K562 (cell line): Measurements from ENCODE around the gene SLC7A4. TPM values are rescaled to one million over a fixed set of nuclear protein-coding genes. Genes with fewer than 3 reads are reported as not detected.

Source experiments
- ATF1 ChIP-seq, 2 experiments: fragments of 450-650 bp in 1 of 2; IDR thresholded peaks; 2 replicates each; pipeline ENCODE4 v1.6.1; 2016; ENCODE audit warnings: missing compliant biosample characterization in 1 of 2, missing genetic modification characterization in 1 of 2
- BCL6 ChIP-seq: fragments of 250-450 bp; sonication (Bioruptor Pico); IDR thresholded peaks from 2 replicates; pipeline ENCODE4 v1.4.0; 2020
- DPF2 ChIP-seq: fragments of 450-650 bp; IDR thresholded peaks from 2 replicates; pipeline ENCODE4 v1.6.1; 2016
- EHMT2 ChIP-seq: fragments of 450-650 bp; IDR thresholded peaks from 2 replicates; pipeline ENCODE4 v1.6.1; 2018; ENCODE audit warnings: antibody characterized with exemption
- HNRNPLL ChIP-seq: fragments of 200-400 bp; formaldehyde crosslinking; IDR thresholded peaks from 2 replicates; pipeline ENCODE4 v1.6.1; 2017; ENCODE audit warnings: low read length, low read depth, mild to moderate bottlenecking; ENCODE audit not compliant: poor library complexity, severe bottlenecking
- MAX ChIP-seq: sonication (generic); formaldehyde crosslinking; IDR thresholded peaks from 2 replicates; pipeline ENCODE4 v1.9.0; 2022; ENCODE audit warnings: mild to moderate bottlenecking, missing genetic modification reagents
- RBFOX2 ChIP-seq: fragments of 200-400 bp; formaldehyde crosslinking; IDR thresholded peaks from 2 replicates; pipeline ENCODE4 v1.6.1; 2017; ENCODE audit warnings: low read depth, mild to moderate bottlenecking, low read length, moderate library complexity
- SP2 ChIP-seq: IDR thresholded peaks from 2 replicates; pipeline ENCODE4 v1.6.1; 2011; ENCODE audit warnings: mild to moderate bottlenecking, low read depth, low read length, moderate library complexity; ENCODE audit not compliant: poor library complexity, severe bottlenecking; ENCODE audit errors: extremely low read depth
- U2AF1 ChIP-seq: fragments of 200-400 bp; formaldehyde crosslinking; optimal IDR thresholded peaks from 2 replicates; pipeline ENCODE3; 2017; ENCODE audit warnings: mild to moderate bottlenecking, low read depth, low read length, moderate library complexity
- WHSC1 ChIP-seq: IDR thresholded peaks from one replicate; pipeline ENCODE4 v1.6.1; 2012; ENCODE audit warnings: low read length, control low read depth, inconsistent platforms
- ZNF165 ChIP-seq: fragments of 250-450 bp; sonication (Bioruptor Pico); IDR thresholded peaks from 2 replicates; pipeline ENCODE4 v1.4.0; 2020; ENCODE audit warnings: borderline replicate concordance
- ZNF354B ChIP-seq: fragments of 250-450 bp; sonication (Bioruptor Pico); IDR thresholded peaks from 2 replicates; pipeline ENCODE4 v1.4.0; 2020
- ZNF511 ChIP-seq: sonication (generic); formaldehyde crosslinking; IDR thresholded peaks from 2 replicates; pipeline ENCODE4 v1.8.0; 2022; ENCODE audit warnings: mild to moderate bottlenecking, missing genetic modification reagents
- polyA plus RNA-seq, 8 experiments: library from polyadenylated mRNA; depleted of rRNA in 4 of 8; stranded (reverse) in 5 of 8; unstranded in 3 of 8; fragments of >200 nt; fragmentation: Nextera tagmentation in 2 of 8; fragmentation: Illumina TruSeq in 1 of 8; extraction: Ambion mirVana in 2 of 8; extraction: Trizol in 1 of 8; gene quantifications; 2 replicates each; pipeline versions ENCODE4 v1.2.1 to v1.2.3, GENCODE V29; 2011 to 2014; ENCODE audit warnings: inconsistent platforms in 1 of 8, missing spikeins in 1 of 8
- total RNA-seq, 7 experiments: library from RNA; depleted of rRNA in 6 of 7; stranded (reverse); fragments of >200 nt in 6 of 7; fragmentation: Illumina TruSeq in 2 of 7; extraction: Trizol in 2 of 7; gene quantifications; 2 replicates each; pipeline versions ENCODE4 v1.2.1 to v1.2.3, GENCODE V29; 2011 to 2021; ENCODE audit warnings: low replicate concordance in 1 of 7
- TF ChIP-seq, protein P1 (sequence below): fragments of 250-450 bp; sonication (Bioruptor Pico); IDR thresholded peaks from 2 replicates; pipeline ENCODE4 v1.4.0; 2020
- TF ChIP-seq, protein P2 (sequence below), 2 experiments: fragments of 450-650 bp in 1 of 2; sonication (generic) in 1 of 2; formaldehyde crosslinking in 1 of 2; IDR thresholded peaks in 1 of 2; conservative IDR thresholded peaks in 1 of 2; 2 replicates each; pipeline versions ENCODE4 v1.6.1 to v1.8.1; 2016 to 2023; ENCODE audit warnings: mild to moderate bottlenecking in 2 of 2, moderate library complexity in 2 of 2, inconsistent platforms in 1 of 2, missing genetic modification reagents in 1 of 2
- TF ChIP-seq, protein P3 (sequence below): fragments of 450-650 bp; formaldehyde crosslinking; IDR thresholded peaks from 2 replicates; pipeline ENCODE4 v1.4.0; 2020; ENCODE audit warnings: mild to moderate bottlenecking, mixed read lengths
- TF ChIP-seq, protein P4 (sequence below): fragments of 450-650 bp; IDR thresholded peaks from 2 replicates; pipeline ENCODE4 v1.6.1; 2016; ENCODE audit warnings: antibody characterized with exemption

Gene SLC7A4
- total and polyA plus RNA-seq, 9 of the 15 experiments (the other 6 are each of a cell fraction or from before 2014, with no cell fraction given) = not detected

DNA sequence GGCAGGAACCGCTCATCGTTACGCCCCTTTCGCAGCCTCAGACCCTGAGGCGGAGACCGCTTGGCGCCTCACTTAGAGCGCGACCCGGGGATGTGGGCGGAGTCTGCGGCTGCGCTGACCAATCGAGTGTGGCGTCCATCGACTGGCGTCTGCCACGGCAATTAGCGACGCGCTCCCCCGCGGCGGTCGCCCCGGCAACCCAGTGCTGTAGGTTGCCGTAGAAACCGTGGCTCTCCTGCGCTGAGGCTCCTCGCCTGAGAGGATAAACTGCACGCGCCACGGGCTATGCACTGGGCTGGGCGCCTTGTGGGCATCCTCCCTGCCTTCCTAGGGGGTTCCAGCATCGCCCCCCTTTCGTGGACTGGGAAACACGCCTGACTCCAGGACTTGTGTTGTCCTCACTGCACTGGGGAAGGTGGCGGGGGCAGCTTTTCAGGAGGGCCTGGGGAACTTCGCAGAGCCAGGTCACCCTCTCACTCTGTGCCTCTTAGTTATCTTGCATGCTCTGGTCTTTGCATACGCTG lies 18.1 kb downstream of the SLC7A4 start (continued):
- TF ChIP-seq, protein P1, sequence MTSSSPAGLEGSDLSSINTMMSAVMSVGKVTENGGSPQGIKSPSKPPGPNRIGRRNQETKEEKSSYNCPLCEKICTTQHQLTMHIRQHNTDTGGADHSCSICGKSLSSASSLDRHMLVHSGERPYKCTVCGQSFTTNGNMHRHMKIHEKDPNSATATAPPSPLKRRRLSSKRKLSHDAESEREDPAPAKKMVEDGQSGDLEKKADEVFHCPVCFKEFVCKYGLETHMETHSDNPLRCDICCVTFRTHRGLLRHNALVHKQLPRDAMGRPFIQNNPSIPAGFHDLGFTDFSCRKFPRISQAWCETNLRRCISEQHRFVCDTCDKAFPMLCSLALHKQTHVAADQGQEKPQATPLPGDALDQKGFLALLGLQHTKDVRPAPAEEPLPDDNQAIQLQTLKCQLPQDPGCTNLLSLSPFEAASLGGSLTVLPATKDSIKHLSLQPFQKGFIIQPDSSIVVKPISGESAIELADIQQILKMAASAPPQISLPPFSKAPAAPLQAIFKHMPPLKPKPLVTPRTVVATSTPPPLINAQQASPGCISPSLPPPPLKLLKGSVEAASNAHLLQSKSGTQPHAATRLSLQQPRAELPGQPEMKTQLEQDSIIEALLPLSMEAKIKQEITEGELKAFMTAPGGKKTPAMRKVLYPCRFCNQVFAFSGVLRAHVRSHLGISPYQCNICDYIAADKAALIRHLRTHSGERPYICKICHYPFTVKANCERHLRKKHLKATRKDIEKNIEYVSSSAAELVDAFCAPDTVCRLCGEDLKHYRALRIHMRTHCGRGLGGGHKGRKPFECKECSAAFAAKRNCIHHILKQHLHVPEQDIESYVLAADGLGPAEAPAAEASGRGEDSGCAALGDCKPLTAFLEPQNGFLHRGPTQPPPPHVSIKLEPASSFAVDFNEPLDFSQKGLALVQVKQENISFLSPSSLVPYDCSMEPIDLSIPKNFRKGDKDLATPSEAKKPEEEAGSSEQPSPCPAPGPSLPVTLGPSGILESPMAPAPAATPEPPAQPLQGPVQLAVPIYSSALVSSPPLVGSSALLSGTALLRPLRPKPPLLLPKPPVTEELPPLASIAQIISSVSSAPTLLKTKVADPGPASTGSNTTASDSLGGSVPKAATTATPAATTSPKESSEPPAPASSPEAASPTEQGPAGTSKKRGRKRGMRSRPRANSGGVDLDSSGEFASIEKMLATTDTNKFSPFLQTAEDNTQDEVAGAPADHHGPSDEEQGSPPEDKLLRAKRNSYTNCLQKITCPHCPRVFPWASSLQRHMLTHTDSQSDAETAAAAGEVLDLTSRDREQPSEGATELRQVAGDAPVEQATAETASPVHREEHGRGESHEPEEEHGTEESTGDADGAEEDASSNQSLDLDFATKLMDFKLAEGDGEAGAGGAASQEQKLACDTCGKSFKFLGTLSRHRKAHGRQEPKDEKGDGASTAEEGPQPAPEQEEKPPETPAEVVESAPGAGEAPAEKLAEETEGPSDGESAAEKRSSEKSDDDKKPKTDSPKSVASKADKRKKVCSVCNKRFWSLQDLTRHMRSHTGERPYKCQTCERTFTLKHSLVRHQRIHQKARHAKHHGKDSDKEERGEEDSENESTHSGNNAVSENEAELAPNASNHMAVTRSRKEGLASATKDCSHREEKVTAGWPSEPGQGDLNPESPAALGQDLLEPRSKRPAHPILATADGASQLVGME = peak; percentile 100
- TF ChIP-seq, protein P2, sequence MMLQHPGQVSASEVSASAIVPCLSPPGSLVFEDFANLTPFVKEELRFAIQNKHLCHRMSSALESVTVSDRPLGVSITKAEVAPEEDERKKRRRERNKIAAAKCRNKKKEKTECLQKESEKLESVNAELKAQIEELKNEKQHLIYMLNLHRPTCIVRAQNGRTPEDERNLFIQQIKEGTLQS (IDR thresholded peaks at IDR 0.05) = no peak
- TF ChIP-seq, protein P2 (CRISPR knock-in tag; conservative IDR thresholded peaks at IDR 0.05) = peak; percentile 91
- 0 out of 2 replicates have a peak, but pooled peaks have one; percentile 38 for TF ChIP-seq ZNF354B
- TF ChIP-seq MAX (CRISPR knock-in tag) = no peak
- TF ChIP-seq DPF2 = no peak
- no peak for TF ChIP-seq BCL6 (CRISPR knock-in tag)
- peak; percentile 90 for TF ChIP-seq WHSC1
- TF ChIP-seq ZNF511 (CRISPR knock-in tag) = no peak
- TF ChIP-seq ZNF165 (CRISPR knock-in tag) = peak; percentile 87; the same call in 1 of the 2 replicates
- TF ChIP-seq EHMT2 = no peak
- TF ChIP-seq, protein P3, sequence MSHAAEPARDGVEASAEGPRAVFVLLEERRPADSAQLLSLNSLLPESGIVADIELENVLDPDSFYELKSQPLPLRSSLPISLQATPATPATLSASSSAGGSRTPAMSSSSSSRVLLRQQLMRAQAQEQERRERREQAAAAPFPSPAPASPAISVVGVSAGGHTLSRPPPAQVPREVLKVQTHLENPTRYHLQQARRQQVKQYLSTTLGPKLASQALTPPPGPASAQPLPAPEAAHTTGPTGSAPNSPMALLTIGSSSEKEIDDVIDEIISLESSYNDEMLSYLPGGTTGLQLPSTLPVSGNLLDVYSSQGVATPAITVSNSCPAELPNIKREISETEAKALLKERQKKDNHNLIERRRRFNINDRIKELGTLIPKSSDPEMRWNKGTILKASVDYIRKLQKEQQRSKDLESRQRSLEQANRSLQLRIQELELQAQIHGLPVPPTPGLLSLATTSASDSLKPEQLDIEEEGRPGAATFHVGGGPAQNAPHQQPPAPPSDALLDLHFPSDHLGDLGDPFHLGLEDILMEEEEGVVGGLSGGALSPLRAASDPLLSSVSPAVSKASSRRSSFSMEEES (CRISPR knock-in tag) = no peak
- no peak for TF ChIP-seq ATF1 (CRISPR knock-in tag; IDR thresholded peaks at IDR 0.05)
- peak; percentile 98 for TF ChIP-seq ATF1 (tag; IDR thresholded peaks at IDR 0.05)
- peak; percentile 49 for TF ChIP-seq SP2
- peak; percentile 99 for TF ChIP-seq HNRNPLL
- peak; percentile 75; the same call in 1 of the 2 replicates for TF ChIP-seq RBFOX2
- TF ChIP-seq U2AF1 = no peak
- TF ChIP-seq, protein P4, sequence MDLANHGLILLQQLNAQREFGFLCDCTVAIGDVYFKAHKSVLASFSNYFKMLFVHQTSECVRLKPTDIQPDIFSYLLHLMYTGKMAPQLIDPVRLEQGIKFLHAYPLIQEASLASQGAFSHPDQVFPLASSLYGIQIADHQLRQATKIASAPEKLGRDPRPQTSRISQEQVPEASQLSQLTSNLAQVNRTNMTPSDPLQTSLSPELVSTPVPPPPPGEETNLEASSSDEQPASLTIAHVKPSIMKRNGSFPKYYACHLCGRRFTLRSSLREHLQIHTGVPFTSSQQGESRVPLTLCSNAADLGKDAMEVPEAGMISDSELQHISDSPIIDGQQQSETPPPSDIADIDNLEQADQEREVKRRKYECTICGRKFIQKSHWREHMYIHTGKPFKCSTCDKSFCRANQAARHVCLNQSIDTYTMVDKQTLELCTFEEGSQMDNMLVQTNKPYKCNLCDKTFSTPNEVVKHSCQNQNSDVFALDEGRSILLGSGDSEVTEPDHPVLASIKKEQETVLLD = no peak
